HG02884 (cell line): ENCODE data around the gene TERB2.
A peak's percentile ranks its signal among the peaks of the same experiment; 100 is the strongest.
"Not testable (repeated sequence)": the region's sequence is repeated elsewhere in the genome, so short reads cannot be mapped to it uniquely, and the experiment has no call there.

Experiments
- ATAC-seq: cut with Tn5 transposase; IDR thresholded peaks from one replicate; pipeline ENCODE4 v1.9.1; 2021; ENCODE audit warnings: mild to moderate bottlenecking, moderate library complexity; ENCODE audit not compliant: unreplicated experiment

TERB2 gene

DNA sequence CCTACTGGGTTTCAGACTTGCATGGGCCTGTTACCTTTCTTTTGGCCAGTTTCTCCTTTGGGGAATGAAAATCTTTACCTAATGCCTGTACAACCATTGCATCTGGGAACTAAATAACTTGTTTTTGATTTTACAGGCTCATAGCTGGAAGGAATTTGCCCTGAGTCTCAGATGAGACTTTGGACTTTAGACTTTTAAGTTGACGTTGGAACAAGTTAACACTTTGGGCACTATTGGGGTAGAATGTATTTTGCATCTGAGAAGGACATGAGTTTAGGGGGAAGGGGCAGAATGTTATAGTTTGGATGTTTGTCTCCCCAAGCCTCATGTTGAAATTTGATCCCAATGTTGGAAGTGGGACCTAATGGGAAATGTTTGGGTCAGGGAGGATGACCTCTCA, 44.7 kb downstream of the TERB2 start:
- ATAC-seq, result not testable (repeated sequence)

DNA sequence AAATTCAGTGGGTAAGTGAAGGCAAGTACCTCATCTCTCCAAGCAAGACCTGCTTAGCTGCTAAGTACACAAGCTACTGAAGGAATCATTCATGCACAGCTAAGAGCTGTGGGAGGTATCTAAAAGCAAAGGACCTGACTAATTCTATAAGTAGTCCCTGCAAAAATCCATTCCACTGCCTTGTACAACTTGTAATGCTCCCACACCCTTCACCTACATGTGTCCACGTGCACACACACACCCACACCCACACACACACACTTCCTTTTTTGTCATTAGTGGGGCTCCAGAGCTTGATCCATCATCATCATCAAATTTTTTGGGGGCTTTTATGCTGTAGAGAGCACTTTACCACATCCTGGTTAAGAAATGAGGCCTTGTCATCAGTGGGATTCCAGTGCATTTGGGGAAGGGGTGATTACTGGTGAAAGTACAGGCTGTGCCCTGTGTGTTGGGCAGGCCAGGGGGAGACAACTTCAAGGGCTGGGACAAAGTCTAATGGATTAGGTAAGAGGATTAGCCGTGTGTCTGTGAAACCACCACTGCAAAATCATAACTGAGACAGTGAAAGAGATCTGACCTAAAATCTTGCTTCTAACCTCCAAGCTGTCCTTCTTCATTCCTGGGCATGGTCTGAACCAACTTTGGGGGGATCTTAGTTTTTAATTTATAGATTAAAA, 47.4 kb downstream of the TERB2 start:
- peak; percentile 91 for ATAC-seq

DNA sequence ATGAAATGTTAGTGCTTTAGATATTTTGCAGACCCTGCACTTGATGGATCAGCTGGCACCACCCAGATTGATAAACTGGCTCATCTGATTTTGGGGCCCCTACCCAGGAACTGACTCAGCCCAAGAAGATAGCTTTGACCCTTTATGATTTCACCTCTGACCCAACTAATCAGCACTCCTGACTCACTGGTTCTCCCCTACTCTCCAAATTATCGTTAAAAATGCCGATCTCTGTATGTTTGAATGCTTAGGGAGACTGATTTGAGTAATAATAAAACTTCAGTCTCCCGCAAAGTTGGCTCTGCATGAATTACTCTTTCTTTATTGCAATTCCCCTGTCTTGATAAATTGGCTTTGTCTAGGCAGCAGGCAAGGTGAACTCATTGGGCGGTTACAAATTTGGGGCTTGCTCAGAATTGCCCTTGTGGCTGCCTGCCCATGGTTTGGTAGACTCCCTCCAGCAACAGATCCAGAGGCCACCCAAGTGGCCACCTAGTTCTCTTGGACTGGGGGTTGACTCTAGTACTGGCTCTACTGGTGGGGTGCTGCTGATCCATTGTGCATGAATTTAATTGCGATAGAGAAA, 48.2 kb downstream of the TERB2 start:
- ATAC-seq, result not testable (repeated sequence)

DNA sequence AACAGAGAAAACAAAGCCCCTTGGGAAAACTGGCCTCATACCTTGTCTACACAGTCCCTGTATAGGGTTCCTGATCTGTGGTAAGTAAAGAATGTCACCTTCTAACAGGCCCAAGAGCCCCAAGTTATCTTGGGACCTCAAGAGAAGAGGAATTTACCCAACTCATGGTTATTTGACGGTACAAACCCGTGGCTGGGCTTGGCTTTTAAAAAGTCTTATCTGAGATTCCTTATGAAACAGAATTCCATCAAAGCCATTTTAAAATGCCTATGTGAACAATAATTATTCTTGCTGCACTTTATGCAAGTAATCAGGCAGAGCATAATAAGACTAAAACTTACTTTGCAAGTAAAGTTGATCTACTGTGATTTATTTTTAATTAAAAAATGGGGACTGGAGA, 52.6 kb downstream of the TERB2 start:
- ATAC-seq, result no peak

DNA sequence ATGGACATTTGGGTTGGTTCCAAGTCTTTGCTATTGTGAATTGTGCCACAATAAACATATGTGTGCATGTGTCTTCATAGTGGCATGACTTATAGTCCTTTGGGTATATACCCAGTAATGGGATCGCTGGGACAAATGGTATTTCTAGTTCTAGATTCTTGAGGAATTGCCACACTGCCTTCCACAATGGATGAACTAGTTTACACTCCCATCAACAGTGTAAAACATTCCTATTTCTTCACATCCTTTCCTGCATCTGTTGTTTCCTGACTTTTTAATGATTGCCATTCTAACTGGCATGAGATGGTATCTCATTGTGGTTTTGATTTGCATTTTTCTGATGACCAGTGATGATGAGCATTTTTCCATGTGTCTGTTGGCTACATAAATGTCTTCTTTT, 58.6 kb downstream of the TERB2 start:
- not testable (repeated sequence) for ATAC-seq

DNA sequence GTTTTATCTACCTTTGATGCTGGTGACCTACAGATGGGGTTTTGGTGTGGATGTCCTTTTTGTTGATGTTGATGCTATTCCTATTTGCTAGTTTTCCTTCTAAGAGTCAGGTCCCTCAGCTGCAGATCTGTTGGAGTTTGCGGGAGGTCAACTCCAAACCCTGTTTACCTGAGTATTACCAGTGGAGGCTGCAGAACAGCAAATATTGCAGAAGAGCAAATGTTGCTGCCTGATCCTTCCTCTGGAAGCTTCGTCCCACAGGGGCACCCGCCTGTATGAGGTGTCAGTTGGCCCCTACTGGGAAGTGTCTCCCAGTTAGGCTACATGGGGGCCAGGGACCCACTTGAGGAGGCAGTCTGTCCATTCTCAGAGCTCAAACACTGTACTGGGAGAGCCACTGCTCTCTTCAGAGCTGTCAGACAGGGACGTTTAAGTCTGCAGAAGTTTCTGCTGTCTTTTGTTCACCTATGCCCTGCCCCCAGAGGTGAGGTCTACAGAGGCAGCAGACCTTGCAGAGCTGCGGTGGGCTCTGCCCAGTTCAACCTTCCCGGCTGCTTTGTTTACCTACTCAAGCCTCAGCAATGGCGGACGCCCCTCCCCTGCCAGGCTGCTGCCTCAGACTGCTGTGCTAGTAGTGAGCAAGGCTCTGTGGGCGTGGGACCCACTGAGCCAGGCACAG, 63.9 kb downstream of the TERB2 start:
- not testable (repeated sequence) for ATAC-seq

DNA sequence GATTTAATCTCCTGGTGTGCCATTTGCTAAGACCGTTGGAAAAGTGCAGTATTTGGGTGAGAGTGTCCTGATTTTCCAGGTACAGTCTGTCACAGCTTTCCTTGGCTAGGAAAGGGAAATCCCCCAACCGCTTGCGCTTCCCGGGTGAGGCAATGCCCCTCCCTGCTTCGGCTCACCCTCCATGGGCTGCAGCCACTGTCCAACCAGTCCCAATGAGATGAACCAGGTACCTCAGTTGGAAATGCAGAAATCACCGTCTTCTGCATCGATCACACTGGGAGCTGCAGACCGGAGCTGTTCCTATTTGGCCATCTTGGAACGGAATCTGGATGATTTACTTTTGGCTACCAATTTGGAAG, 64.4 kb downstream of the TERB2 start:
- not testable (repeated sequence) for ATAC-seq

DNA sequence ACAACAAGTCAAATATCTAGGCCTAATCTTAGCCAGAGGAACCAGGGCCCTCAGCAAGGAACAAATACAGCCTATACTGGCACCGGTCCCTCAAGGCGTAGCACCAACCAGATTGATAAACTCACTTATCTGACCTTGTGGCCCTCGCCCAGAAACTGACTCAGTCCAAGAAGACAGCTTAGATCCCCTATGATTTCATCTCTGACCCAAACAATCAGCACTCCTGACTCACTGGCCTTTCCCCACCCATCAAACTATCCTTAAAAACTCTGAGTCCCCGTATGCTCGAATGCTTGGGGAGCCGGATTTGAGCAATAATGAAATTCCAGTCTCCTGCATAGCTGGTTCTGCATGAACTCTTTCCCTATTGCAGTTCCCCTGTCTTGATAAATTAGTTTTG, 64.9 kb downstream of the TERB2 start:
- ATAC-seq, result no peak

DNA sequence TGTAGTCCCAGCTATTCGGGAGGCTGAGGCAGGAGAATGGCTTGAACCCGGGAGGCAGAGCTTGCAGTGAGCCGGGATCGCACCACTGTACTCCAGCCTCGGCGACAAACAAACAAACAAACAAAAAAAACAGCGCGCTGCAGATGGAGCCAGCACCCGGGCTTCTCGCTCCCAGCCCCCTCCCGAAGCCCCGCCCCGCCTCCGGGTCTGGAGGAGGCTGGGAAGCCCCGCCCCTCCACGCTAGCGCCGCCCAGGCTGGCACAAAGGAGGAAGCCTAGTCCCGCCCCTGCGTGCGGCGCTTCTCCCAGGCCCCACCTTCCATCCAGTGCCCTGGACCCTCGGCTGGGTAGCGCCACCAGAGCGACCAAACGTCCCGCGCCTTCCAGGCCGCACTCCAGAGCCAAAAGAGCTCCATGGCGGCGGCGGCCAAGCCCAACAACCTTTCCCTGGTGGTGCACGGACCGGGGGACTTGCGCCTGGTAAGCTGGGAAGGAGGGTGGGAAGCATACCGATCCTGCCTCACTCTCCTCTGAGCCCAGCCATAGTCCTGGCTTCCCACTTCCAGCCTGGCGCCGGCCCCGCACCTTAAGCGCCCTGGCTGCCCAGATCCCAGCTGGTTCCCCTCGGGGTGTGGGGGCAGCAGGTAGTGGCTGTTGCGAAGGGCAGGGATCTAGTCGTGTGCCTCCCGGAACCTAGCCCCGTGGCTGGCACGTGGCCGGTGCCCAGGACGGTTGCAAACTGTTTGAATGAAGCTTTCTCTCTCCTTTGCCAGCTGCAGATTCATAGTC, 66.6 kb downstream of the TERB2 start, which contains the start of gene SORD:
TSS of gene SORD (plus strand) at position 325 of the 788 bp plus-strand sequence. CDS start at position 414, 89 bp downstream.
- peak; percentile 94 for ATAC-seq

DNA sequence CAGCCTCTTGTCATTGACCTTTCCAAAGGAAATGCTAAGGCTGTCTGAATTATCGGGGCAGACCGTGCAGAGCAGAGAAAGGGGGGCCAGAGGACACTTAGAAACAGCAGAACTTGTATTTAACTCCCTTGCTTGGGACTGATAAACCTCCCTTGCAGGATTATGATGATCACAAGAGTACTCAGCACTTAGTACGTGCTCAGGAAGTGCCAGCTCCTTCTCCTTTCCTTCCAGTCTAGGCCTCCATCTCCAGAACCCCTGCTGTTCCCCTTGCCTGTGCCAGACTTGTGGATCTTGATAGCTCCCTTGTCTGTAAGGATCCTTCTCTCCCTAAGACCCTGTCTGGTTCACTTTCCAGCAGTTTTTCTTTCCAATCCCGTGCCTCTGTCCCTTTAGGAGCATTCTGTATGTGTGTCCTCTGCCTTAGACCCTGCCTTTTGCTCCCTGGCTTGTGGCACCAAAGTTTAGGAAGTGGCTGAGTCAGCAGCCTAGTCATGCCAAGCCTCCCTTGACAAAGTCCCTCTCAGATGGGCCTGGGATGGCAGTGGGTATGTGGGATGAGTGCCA, 67.3 kb downstream of the TERB2 start:
- ATAC-seq, result no peak

DNA sequence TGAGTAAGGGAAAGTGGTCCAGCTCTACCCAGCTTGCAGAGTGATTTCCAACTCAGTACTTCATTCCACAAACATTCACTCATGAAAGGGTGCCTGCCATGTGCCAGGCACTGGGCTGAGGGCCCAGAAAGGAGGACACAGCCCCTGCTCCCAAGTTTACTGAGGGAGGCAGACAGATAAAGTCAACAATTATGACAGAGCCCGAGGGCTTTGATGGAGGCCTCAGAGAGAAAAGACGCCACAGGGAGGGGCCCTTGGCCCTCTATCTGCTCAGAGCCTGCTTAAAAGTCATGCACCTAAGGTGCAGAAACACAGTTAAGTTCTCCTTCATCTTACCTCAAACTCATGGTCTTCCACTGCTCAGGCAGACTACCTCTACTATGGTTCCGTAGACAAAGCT, 68.2 kb downstream of the TERB2 start:
- not testable (repeated sequence) for ATAC-seq

DNA sequence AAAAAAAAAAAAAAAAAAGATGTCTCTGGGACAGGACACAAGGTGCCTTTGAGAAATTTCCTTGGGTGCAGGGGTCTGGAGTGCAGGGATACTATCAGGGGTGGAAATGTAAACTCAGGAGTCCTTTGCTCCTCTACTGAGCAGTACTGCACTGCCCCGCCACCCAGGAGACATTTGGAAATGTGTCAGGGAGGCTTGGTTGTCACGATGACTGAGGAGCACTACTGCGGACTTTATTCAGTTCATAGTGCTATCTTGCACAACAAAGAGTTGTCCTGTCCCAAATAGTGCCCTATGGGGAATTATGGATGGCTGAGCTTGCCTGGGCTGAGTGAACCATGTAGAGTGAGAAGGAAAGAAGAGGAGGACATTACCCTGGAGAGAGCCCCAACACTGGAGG, 69.1 kb downstream of the TERB2 start:
- ATAC-seq, result not testable (repeated sequence)

DNA sequence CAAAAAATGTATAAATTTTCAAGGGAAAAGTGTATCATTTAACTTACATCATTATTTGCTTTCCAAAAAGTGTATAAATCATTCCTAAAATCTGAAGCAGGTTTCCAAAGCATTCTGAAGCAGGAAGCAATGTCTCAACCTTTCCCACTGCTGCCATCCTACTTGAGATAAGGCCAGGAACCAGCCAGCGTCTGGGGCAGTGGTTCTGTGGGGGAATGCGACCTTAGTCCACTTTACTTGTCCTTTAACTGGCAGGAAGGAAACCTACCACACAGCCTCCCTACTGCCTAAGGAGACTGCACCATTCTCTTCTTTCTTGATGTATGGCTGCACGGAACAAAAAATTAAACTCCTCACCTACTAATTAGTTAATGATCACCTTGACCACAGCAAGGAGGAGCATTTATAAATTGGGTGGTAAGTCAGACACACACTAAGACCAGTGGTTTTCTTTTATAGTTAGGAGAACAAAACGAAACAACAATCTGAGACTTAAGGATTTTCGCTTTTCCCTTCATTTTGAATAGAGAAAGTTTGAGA, 70.2 kb downstream of the TERB2 start:
- ATAC-seq, result no peak

DNA sequence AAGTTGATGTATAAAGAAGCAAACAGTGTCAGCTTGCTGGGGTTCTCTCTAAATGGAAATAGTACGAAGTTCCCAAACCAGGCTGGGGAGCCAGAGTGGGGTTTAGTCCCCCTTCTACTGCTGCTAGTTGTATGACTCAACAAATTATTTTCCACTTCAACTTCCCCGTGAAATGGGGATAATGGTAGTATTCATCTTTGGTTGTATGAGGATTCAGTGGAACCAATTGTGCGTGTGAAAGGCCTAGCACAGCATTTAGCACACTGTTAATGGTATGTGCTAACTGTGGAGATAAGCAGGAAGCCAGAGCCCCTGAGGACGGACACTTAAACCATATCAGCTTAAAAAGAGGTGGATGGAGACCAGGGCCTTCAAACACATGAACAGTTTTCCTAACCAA, 70.7 kb downstream of the TERB2 start:
- ATAC-seq, result no peak
